ENCODE results near the gene RNF169.

GRCh38 chr11:74815966-74816365 is 67.3 kb downstream of the RNF169 start:
- TF ChIP-seq RXRA (IDR thresholded peaks at IDR 0.05) (no peak), GABPA (IDR thresholded peaks at IDR 0.05 in 1 of 2, conservative IDR thresholded peaks at IDR 0.05 in 1 of 2) (no peak), CTCF (IDR thresholded peaks at IDR 0.05; ENCODE audit: low read depth, low read length, missing input control) (no peak), RAD21 (IDR thresholded peaks at IDR 0.05) (no peak), ZBTB33 (IDR thresholded peaks at IDR 0.05) (no peak), REST (IDR thresholded peaks at IDR 0.05) (no peak), ATF3 (IDR thresholded peaks at IDR 0.05) (no peak), TAF1 (conservative IDR thresholded peaks at IDR 0.05) (no peak), EGR1 (IDR thresholded peaks at IDR 0.05; ENCODE audit: low read depth in 2 of 2) (no peak), MAX (IDR thresholded peaks at IDR 0.05) (no peak), SP1 (IDR thresholded peaks at IDR 0.05) (no peak)

Measured in liver (tissue), 3 donors.